HEK293 (cell line): ENCODE measurements around the gene PRKD3.

Experiments used
- ZBTB44 ChIP-seq: fragments of 450-650 bp; IDR thresholded peaks from 2 replicates; pipeline ENCODE4 v1.5.1; 2018; ENCODE audit warnings: missing biosample characterization, mild to moderate bottlenecking, missing genetic modification characterization
- ZNF792 ChIP-seq: fragments of 450-650 bp; formaldehyde crosslinking; IDR thresholded peaks from 2 replicates; pipeline ENCODE4 v1.5.1; 2016; ENCODE audit warnings: missing biosample characterization, missing genetic modification characterization

- TF ChIP-seq ZBTB44 (tag by site-specific recombination) (no peak), ZNF792 (no peak)
Measured at GRCh38 chr2:37301408-37301807, 23.2 kb downstream of the PRKD3 start.
